NCI-H524 treated with DMSO at 0.1 percent for 48 hours (cell line): ENCODE measurements around the gene ALG10.
"Not testable (repeated sequence)": the region's sequence is repeated elsewhere in the genome, so short reads cannot be mapped to it uniquely, and the experiment has no call there.

ENCODE experiments used
- DNase-seq: peaks from one replicate; lab custom pipeline; 2025; lab: John Stamatoyannopoulos, UW

ALG10 gene, protein sequence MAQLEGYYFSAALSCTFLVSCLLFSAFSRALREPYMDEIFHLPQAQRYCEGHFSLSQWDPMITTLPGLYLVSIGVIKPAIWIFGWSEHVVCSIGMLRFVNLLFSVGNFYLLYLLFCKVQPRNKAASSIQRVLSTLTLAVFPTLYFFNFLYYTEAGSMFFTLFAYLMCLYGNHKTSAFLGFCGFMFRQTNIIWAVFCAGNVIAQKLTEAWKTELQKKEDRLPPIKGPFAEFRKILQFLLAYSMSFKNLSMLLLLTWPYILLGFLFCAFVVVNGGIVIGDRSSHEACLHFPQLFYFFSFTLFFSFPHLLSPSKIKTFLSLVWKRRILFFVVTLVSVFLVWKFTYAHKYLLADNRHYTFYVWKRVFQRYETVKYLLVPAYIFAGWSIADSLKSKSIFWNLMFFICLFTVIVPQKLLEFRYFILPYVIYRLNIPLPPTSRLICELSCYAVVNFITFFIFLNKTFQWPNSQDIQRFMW

DNA sequence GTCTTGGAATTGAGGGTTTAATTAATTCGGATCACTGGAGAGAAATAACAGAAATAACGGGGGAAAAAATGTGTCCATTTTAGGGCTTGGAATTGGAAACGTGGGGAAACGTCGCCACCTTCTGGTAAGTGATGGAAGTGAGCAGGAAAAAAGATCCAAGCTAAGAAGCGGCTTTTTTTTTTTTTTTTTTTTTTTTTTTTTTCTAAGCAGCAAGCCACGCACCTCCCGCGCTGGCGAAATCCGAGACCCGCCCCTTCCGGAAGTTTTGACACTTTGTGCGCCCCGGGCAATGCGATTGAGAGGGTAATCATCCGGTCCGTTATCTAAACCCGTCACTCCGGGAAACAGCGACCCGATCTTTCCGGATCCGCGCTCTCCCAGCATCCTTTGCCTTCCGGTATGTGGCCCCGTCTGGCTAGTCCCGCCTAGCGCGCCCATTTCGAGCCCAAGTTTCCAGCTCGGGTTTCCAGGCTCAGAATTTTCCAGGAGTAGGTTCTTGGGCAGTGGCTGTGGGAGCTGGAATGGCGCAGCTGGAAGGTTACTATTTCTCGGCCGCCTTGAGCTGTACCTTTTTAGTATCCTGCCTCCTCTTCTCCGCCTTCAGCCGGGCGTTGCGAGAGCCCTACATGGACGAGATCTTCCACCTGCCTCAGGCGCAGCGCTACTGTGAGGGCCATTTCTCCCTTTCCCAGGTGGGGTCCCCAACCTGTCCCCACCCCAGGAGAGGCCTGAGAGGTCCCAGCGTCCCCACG is at the start of gene ALG10:
TSS of gene ALG10 (plus strand) at position 418 of the 752 bp plus-strand sequence. CDS start at position 522, 104 bp downstream.
- peak; percentile 69 for DNase-seq

DNA sequence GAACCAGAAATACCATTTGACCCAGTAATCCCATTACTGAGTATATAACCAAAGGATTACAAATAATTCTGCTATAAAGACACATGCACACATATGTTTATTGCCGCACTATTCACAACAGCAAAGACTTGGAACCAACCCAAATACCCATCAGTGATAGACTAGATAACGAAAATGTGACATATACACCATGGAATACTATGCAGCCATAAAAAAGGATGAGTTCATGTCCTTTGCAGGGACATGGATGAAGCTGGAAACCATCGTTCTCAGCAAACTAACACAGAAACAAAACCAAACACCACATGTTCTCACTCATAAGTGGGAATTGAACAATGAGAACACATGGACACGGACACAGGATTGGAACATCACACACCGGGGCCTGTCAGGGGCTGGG is 49.4 kb upstream of the ALG10 start:
- not testable (repeated sequence) for DNase-seq

DNA sequence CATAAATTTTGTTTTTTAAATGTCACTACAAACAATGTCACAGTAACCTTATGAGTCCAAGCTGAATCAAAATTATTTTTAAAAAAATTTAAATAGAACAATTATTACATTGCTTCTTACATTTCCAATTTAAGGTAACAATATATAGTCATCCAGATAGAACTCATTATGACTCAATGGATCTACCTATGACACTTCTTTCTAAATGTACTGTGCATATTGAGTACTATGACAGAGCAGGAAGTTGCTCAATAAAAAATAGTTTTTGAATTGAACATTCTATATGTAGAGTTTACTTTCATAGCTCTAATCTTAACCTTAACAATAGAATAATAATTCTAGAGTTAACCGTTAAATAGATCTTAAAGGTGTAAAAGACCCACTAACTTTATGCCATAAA is 44.4 kb upstream of the ALG10 start:
- no peak for DNase-seq

DNA sequence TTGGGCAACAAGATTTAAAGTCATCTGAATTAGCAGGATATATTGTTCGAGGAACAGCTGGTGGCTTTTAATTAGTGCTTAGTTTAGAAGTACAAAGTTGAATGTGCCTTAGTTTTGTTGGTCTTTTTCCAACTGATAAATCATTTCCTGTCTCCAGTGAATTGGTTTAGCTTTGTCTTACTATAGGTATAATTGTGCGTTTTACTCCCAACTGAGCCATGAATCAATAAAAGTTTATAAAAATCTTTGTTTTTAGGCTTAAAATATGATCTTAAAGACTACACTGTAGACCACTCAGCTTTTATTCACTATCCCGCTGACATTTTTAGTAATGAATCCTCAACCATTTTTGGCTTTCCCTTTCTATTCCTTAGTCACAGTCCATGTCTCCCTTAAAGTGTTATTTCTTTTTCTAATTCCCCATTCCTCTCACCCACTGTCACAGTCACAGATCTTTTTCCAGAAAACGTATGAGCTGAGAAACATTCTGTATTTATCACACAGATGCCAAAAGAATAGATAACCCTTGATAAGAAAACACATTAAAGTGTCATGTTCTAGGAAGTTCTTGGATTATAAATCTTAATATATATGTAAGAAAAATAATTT is 34.0 kb upstream of the ALG10 start:
- no peak for DNase-seq

DNA sequence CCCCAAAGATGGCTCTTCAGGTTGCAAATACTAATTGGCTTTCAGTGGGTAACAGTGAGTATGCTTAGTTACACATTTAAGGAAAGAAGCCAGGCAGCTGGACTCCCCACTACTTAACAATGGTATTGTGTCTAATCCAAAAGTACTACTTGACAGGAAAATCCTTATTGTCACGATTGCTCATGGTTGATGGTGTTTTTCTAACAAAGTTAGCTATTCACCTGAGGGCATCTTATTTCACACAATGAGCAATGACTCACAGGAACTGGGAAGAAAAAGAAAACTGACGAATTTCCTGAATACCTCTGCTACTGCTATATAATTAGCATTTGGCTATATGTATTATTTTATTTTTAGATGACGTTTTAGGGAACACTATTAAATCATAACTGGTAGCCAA is 33.4 kb upstream of the ALG10 start:
- DNase-seq = no peak

DNA sequence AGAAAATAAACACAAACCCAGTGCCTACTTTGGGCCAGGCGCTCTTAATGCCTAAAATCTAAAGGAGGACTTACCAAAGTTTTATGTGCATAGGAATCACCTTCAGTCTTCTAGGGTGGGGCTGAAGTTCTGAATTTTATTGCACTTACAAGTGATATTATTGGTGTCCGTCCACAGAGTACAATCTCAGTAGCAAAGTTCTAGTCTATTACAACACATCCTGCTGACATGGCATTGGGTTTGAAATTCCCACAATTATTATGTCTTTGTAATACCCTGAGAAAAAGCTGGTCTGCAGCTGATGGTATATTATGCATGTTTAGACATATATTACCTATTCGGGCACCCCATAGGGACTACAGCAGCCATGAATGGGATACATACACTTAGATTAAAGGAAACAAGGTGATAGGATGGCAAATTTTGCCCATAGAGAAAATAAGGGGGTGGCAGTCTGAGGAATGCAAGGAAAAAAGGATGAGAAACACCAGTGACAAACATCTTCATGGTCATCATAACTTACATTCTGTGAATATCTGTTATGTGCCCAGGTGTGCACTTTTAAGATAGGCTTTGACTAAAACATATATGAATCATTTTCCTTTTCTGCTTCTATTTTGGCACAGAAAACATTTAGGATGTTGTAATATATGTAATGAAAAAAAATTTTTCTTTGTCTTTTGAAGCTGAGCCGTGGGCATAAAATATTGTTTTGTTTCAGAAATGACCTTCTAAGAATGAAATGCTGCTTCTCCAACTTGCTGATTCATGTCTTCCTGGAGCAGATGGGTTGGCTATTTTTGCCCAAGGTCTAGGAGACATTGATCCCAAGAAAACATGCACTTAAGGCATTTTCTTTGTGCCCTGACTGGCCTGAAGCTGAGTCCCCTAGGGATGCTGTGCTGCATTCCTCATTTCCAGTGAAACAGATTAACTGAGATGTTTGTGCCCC is 27.2 kb upstream of the ALG10 start:
- no peak for DNase-seq

DNA sequence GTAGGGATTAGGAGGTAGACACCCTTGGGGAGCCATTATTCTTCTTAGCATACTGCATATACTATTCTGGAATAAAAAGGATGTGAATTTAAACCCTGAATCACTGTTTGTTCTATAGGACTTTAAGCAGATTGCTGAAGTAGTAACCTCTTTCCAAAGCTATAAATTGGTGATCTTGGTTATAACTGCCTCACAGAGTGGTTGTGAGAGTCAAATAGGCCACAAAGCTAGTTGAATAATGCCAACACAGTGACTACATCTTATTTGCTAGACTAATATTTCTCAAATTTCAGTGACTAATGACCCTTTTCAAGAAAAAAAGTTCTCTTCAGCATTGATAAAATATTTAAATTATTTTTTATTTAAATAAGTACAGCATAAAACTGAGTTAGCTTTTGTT is 13.5 kb upstream of the ALG10 start:
- not testable (repeated sequence) for DNase-seq

DNA sequence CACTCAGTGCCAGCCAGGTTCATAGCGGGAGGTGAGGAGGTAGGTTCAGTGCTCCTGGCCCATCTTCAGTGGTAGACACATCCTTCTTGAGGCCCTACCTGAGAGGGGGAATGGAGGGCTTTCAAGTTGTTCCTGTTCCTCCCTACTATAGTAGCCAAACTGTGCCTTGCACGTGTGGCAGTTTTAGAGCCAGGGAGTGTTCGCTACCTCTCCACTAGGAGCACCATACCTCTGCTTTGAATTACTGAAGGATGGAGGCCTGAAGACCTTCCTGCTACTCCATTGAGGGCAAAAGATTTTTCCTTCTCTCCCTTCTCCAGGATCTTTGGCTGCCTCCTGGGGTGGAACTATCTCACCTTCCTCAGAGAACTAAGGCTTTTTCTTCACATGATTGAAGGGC is 5.9 kb upstream of the ALG10 start:
- DNase-seq = no peak

DNA sequence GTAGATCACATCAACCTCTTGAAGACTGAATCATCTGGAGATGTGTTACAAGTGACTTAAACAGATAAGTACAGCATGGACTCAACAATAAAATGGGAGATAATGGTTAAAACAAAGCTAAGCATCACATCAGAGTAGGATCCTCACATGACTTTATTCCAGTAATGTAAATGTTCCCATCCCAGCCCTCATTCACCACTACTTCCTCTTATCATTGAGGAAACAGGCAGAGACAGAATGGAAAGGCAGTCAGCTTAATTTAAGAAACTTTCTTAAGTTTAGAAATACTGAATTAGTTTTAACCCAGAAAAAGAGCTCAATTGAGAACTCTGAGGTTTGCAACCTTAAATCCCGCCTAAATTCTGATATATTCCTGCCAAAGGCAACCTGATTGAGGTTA is 1.2 kb upstream of the ALG10 start:
- no peak for DNase-seq

DNA sequence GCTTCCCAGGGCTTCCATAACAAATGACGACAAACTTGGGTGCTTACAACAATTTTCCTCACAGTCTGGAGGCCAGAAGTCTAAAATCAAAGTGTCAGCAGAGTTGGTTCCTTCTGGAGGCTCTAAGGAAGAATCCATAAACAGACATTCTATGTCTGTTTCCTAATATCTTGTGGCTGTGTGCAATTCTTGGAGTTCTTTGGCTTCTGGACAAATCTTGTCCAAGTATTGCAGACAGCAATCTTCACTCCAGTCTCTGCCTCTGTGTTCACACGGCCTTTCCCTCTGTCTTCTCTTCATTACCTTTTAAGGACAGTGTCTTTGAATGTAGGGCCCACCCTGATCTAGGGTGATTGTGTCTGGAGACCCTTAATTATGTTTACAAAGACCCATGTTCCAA is 5.4 kb downstream of the ALG10 start:
- not testable (repeated sequence) for DNase-seq

DNA sequence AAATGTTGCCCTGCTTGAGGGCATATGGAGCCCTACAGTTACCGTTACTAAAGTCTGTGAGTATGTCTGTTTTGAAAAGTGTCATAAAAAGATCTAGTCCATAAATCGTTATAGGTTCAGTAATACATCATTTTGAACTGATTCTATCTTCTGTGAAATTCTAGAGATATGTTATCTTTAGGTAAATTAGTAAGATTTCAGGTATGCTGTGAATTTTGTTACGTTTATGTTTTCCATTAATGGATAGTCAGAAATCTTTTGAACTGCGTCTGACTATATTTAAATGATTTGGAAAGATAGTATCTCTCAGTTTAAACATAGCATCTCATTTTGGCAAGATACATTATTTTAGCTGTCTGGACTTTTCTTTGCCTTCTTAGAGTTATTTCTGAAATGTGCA is 8.3 kb downstream of the ALG10 start:
- no peak for DNase-seq

DNA sequence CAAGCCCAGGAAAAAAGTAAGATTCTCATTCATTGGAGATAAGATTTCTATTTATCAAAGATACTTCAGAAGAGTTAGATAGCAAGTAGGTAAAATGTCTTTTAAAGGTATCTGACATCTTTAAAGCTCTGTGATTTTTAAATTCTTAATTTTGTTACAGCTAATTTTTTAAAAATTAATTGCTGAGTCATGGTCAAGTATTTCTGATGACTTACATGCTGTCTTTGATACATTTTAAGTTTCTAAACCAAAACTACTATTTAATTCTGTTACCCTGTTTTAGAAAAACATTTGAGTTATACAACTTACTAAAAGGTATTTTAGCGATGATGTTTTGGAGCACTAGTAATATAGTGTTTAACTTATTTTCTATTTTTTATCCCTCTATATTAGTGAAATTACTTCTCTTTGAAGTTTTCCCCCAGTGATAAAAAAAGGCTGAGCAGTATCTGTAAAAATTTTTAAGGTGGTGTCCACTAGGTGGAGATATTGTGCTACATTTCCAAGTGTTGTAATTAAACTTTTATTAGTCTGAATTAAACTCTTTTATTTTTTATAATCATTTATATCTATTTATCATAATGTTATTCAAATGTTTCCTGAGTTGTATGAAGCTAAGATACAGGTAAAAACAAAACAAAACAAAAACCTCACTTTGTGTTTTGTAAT is 11.5 kb downstream of the ALG10 start:
- DNase-seq = no peak

DNA sequence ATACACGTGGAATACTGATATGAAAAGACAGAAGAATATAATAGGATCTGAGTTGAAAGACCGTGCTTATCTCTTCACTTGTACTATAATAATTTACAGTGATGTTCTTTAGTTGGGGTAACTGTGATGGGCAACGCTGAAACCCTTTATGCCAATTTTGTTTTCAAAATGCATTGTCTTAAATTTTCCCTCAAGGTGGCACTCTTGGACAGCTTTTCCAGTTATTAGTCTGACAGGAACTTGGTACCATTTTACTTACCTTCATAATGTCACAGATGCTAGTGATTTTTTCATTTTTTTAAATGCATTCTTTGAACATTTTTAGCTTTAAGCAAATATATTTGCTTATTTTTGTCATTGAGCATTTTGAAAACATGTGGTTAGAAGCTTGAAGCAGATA is 16.1 kb downstream of the ALG10 start:
- DNase-seq = not testable (repeated sequence)

DNA sequence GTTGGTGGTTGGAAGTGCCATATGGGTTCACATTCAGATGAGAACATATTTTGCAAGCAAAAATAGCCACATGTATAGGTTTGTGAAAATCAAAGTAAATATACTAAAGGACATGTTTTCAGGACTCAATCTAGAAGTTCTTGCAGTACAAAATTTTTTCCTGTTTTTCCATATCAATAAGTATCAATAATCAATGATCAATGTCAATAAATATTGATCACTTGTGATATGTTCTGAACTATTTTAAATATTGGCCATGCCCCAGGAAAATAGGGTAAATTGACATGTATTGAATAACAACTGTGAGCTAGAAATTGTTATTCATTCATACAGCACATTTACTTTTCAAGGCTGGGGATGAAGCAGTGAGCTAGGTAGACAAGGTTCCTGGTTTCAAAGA is 24.3 kb downstream of the ALG10 start:
- DNase-seq = no peak

DNA sequence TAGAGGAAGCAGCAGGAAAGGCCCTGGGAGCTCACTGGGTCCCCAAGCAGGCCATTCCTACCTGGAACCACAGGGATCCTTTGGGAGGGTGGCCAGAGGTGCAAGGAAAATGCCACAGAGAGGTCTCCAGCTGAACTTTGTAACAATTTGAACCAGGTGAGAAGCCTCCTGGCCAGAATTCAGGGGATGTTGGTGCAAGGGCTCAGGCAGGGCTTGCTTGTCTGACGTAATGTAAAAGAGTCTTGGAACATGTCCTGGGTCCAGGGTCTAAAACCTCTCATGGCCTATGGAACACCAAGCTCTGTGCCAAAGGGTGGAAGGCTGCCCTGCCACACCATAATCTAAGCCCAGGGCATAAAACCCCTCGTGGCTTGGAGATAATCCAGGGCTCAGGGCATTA is 25.6 kb downstream of the ALG10 start:
- not testable (repeated sequence) for DNase-seq

DNA sequence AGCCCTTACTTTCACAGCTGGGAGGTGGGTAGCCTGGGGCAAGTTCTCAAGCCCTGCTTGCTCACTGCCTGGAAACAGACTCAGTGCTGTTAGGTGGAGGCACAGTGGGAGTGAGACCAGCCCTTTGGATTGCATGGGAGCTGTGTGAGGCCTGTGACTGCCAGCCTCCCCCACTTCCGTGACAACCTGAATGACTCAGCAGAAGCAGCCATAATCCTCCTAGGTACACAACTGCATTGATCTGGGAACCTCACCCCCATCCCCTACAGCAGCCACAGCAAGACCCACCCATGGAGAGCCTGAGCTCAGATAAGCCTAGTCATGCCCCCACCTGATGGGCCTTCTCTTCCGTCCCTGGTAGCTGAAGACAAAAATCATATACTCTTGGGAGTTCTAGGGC is 26.4 kb downstream of the ALG10 start:
- no peak for DNase-seq

DNA sequence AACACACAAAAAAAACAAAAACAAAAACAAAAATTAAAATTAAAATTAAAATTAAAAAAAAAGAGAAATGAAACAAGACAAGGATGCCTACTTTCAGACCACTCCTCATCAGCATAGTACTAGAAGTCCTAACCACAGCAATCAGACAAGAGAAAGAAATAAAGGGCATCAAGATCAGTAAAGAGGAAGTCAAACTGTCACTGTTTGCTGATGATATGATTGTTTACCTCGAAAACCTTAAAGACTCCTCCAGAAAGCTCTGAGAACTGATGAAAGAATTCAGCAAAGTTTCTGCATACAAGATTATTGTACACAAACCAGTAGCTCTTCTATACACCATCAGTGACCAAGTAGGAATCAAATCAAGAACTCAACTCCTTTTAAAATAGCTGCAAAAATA is 29.2 kb downstream of the ALG10 start:
- no peak for DNase-seq

DNA sequence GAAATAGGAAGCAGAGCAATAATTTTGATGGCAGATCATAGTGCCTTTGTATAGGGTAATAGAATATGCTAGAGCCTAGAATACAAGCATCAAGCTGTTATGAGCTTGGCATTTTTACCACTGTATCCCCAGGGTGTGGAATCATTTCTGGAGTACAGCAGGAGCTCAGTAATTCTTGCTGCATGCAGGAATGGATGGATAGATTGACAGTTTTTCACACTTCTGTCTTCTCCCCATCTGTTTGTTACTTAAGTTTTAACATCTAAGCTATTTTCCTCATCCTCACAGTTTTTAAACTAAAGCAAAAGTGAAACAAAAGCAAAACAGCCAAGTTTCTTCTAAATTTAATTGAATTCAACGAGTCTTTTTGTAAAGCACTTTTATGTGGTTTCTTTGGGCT is 32.6 kb downstream of the ALG10 start:
- DNase-seq = no peak
